Calu3 (cell line): ENCODE data around the gene ST14. TPM values are rescaled to one million over a fixed set of nuclear protein-coding genes. Genes with fewer than 3 reads are reported as not detected.

ENCODE experiments used
- BruUV-seq: library from RNA; stranded (reverse); fragments of 400-500 nt; replicated peaks from 2 replicates; lab custom pipeline; 2021; lab: Mats Ljungman, UMichigan
- CTCF ChIA-PET: fragments of 300-600 bp; sonication (Branson Sonifier 250); formaldehyde crosslinking; loops from one replicate; lab custom pipeline; 2022; ENCODE audit warnings: antibody characterized with exemption; lab: Charles Lee
- DNase-seq: peaks from one replicate; pipeline ENCODE4 v3.0.0; 2022
- H3K27ac Mint-ChIP-seq: one replicate; pipeline ENCODE4 v1.8.0; 2022; ENCODE audit warnings: mixed read lengths; ENCODE audit not compliant: unreplicated experiment
- H3K27me3 Mint-ChIP-seq: one replicate; pipeline ENCODE4 v1.8.0; 2022; ENCODE audit warnings: mixed read lengths; ENCODE audit not compliant: unreplicated experiment
- H3K36me3 Mint-ChIP-seq: one replicate; pipeline ENCODE4 v1.8.0; 2022; ENCODE audit warnings: mild to moderate bottlenecking, moderate library complexity, mixed read lengths; ENCODE audit not compliant: insufficient read depth, unreplicated experiment
- H3K4me1 Mint-ChIP-seq: one replicate; pipeline ENCODE4 v1.8.0; 2022; ENCODE audit warnings: mild to moderate bottlenecking, low read depth, mixed read lengths; ENCODE audit not compliant: unreplicated experiment
- H3K4me3 Mint-ChIP-seq: one replicate; pipeline ENCODE4 v1.8.0; 2022; ENCODE audit warnings: mild to moderate bottlenecking, low read depth, moderate library complexity, mixed read lengths; ENCODE audit not compliant: unreplicated experiment
- H3K9me3 Mint-ChIP-seq: one replicate; pipeline ENCODE4 v1.8.0; 2022; ENCODE audit warnings: low read depth, mixed read lengths; ENCODE audit not compliant: unreplicated experiment
- intact Hi-C: fragments of 100-400 bp; cut with micrococcal nuclease; formaldehyde crosslinking; loops from one replicate; pipeline ENCODE4 v1.10.0; 2022; ENCODE audit not compliant: unreplicated experiment
- total RNA-seq: library from RNA; stranded (reverse); gene quantifications from 2 replicates; pipeline ENCODE4 v1.2.3, GENCODE V29; 2022
- TF ChIP-seq, protein P1 (sequence below): fragments of 200-600 bp; IDR thresholded peaks from one replicate; pipeline ENCODE4 v1.8.0; 2022; ENCODE audit warnings: antibody characterized with exemption; ENCODE audit not compliant: unreplicated experiment

Gene ST14
- total RNA-seq, 1 experiment from 2014 or later: 153 TPM

DNA sequence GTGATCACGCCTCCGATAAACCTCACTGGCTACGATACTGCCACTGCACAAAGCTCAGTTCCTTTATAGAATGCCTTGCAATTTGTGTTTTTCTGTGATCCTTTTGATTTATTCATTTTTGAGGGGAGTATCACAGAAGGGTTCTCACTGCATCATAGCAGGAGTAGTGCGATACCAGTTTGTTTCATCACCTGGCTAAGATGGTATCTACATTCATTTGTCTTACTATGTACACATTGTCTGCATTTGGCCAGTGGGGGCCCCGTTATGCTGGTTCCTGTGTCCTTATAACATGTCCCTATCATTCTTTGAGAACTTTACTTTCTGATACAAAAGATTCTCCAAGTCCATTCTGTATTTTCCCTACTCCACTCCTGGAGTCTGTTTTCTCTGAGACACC, 45.3 kb upstream of the ST14 start:
- DNase-seq: no peak
- intact Hi-C loops: no loop called here
- H3K27ac Mint-ChIP-seq: no peak overlapping the region
- H3K9me3 Mint-ChIP-seq: no peaks in the 10 kb centered on the region
- H3K4me3 Mint-ChIP-seq: no peak overlapping the region
- H3K27me3 Mint-ChIP-seq: no peaks in the 10 kb centered on the region
- H3K36me3 Mint-ChIP-seq: peaks cover 4% of the 10 kb centered on the region
- BruUV-seq: no TSS peak
- CTCF ChIA-PET: no interaction called here
- peaks cover 5% of the 10 kb centered on the region for H3K4me1 Mint-ChIP-seq
- TF ChIP-seq, protein P1, sequence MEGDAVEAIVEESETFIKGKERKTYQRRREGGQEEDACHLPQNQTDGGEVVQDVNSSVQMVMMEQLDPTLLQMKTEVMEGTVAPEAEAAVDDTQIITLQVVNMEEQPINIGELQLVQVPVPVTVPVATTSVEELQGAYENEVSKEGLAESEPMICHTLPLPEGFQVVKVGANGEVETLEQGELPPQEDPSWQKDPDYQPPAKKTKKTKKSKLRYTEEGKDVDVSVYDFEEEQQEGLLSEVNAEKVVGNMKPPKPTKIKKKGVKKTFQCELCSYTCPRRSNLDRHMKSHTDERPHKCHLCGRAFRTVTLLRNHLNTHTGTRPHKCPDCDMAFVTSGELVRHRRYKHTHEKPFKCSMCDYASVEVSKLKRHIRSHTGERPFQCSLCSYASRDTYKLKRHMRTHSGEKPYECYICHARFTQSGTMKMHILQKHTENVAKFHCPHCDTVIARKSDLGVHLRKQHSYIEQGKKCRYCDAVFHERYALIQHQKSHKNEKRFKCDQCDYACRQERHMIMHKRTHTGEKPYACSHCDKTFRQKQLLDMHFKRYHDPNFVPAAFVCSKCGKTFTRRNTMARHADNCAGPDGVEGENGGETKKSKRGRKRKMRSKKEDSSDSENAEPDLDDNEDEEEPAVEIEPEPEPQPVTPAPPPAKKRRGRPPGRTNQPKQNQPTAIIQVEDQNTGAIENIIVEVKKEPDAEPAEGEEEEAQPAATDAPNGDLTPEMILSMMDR: no peak

DNA sequence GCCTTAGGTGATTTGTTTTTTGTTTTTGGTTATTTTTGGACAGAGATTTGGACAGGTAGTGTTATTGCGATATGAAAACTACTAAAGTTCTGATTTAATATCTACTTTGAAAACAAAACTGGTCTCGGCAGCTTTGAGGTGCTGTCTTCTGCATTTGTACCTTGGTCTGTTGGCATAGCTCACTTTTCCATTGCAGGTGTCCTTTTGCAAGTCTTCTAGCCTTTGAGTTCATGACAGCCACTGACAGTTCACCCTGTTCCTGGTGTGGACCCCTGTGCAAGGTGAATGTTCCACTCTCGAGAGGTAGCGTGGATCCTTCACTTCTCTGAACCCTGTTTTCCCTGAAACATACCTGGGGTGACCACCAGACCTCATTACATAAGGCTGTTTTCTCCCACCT, 44.9 kb upstream of the ST14 start:
- H3K9me3 Mint-ChIP-seq: no peaks in the 10 kb centered on the region
- peaks cover 10% of the 10 kb centered on the region for H3K4me1 Mint-ChIP-seq
- no peak overlapping the region for H3K27ac Mint-ChIP-seq
- TF ChIP-seq, protein P1: no peak
- no peak overlapping the region for H3K4me3 Mint-ChIP-seq
- intact Hi-C loops: no loop called here
- no TSS peak for BruUV-seq
- no peaks in the 10 kb centered on the region for H3K27me3 Mint-ChIP-seq
- DNase-seq: no peak
- CTCF ChIA-PET: interaction anchor here (1.0 kb wide), 1 partner anchor 43 kb away, joined by 5 read pairs; no protein-coding TSS in a partner anchor
- peaks cover 4% of the 10 kb centered on the region for H3K36me3 Mint-ChIP-seq

DNA sequence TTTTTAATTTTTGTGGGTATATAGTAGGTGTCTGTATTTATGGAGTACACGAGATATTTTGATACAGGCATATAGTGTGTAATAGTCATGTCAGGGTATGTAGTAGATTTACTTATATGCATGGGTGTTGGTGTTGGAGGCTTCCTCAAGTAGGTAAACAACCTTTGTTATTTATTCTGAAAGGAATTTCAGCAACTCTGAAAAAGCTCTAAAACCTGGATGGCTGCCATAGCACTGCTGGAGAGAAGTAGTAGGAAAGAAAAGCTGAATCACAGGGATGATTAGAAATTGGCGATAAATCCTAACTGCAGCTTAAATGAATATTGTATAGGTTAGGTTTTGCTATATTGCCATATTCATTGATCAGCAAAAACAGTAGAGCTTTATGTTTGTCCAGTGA, 44.4 kb upstream of the ST14 start:
- CTCF ChIA-PET: interaction anchor here (1.0 to 1.3 kb wide), 2 partner anchors 9 to 44 kb away, joined by 4 to 5 read pairs; no protein-coding TSS in a partner anchor
- intact Hi-C loops: no loop called here
- BruUV-seq: no TSS peak
- TF ChIP-seq, protein P1: no peak
- no peak overlapping the region for H3K4me3 Mint-ChIP-seq
- peaks cover 8% of the 10 kb centered on the region for H3K36me3 Mint-ChIP-seq
- no peak for DNase-seq
- peaks cover 15% of the 10 kb centered on the region for H3K4me1 Mint-ChIP-seq
- no peak overlapping the region for H3K27ac Mint-ChIP-seq
- H3K27me3 Mint-ChIP-seq: no peaks in the 10 kb centered on the region
- no peaks in the 10 kb centered on the region for H3K9me3 Mint-ChIP-seq

DNA sequence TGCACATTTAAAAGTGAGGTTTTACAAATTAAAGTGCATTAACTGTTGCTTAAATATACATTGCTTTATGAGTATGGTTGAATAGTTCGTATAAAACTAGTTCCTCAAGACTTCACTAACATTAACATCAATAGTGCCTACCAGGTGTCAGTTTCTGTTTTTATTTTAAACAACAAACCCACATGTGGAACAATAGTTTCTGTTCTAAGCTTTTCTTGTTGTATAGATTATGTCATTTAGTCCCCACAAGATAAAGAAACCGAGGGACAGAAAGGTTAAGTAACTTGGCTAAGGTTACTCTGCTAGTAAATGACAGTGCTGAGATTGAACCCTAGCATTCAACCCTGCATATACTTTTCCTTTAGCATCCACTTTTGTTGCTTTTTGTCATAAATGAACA, 41.4 kb upstream of the ST14 start:
- no peak overlapping the region for H3K4me3 Mint-ChIP-seq
- intact Hi-C loops: no loop called here
- no peaks in the 10 kb centered on the region for H3K9me3 Mint-ChIP-seq
- DNase-seq: no peak
- TF ChIP-seq, protein P1: no peak
- H3K27me3 Mint-ChIP-seq: no peaks in the 10 kb centered on the region
- no TSS peak for BruUV-seq
- H3K4me1 Mint-ChIP-seq: peaks cover 36% of the 10 kb centered on the region
- peaks cover 29% of the 10 kb centered on the region for H3K36me3 Mint-ChIP-seq
- H3K27ac Mint-ChIP-seq: no peak overlapping the region
- CTCF ChIA-PET: no interaction called here
